ENCODE data around the gene FLVCR2. TPM values are rescaled to one million over a fixed set of nuclear protein-coding genes. Genes with fewer than 3 reads are reported as not detected.

Gene FLVCR2
- total RNA-seq, 1 experiment from 2014 or later: 6.6 TPM

- TF ChIP-seq FOXP4 (CRISPR knock-in tag; IDR thresholded peaks at IDR 0.05) (no peak), ARID4B (CRISPR knock-in tag; IDR thresholded peaks at IDR 0.05; ENCODE audit: borderline replicate concordance) (no peak), KAT7 (CRISPR knock-in tag; IDR thresholded peaks at IDR 0.05; ENCODE audit: borderline replicate concordance) (no peak)
Observed at GRCh38 chr14:75542588-75543091, 35.8 kb upstream of the FLVCR2 start (continued).

- Mint-ChIP-seq H3K9me3 (no peaks in the 10 kb centered on the region), H3K36me3 (no peaks in the 10 kb centered on the region), H3K4me3 (no peak overlapping the region), H3K27ac (no peak overlapping the region), H3K27me3 (ENCODE audit: low read depth) (no peaks in the 10 kb centered on the region; the same call in 1 of the 2 replicates), H3K4me1 (no peaks in the 10 kb centered on the region)
- DNase-seq (ENCODE audit: low spot score) (no peak), ATAC-seq (no peak)
- ChIA-PET CTCF (interaction anchor here (1.0 to 1.4 kb wide), 3 partner anchors 18 to 28 kb away, joined by 4 to 9 read pairs (median 4); no protein-coding TSS in a partner anchor), POLR2A (no interaction called here)
- TF ChIP-seq FOXP1 (CRISPR knock-in tag; IDR thresholded peaks at IDR 0.05; ENCODE audit: borderline replicate concordance) (no peak), CREB1 (CRISPR knock-in tag; IDR thresholded peaks at IDR 0.05) (no peak), ZNF532 (CRISPR knock-in tag; IDR thresholded peaks at IDR 0.05; ENCODE audit: borderline replicate concordance) (no peak), ZNF317 (CRISPR knock-in tag; IDR thresholded peaks at IDR 0.05; ENCODE audit: borderline replicate concordance, low read depth) (no peak), ZBTB21 (CRISPR knock-in tag; IDR thresholded peaks at IDR 0.05; ENCODE audit: borderline replicate concordance) (no peak), CREM (CRISPR knock-in tag; IDR thresholded peaks at IDR 0.05) (no peak), SP1 (CRISPR knock-in tag; conservative IDR thresholded peaks at IDR 0.05) (no peak), EMX1 (CRISPR knock-in tag; IDR thresholded peaks at IDR 0.05) (no peak), TEAD4 (CRISPR knock-in tag; IDR thresholded peaks at IDR 0.05) (no peak), NR3C1 (CRISPR knock-in tag; conservative IDR thresholded peaks at IDR 0.05; ENCODE audit: low read depth) (no peak), IRF1 (CRISPR knock-in tag; IDR thresholded peaks at IDR 0.05) (no peak), USF2 (CRISPR knock-in tag; IDR thresholded peaks at IDR 0.05) (no peak), MLX (CRISPR knock-in tag; IDR thresholded peaks at IDR 0.05) (no peak)
Observed at GRCh38 chr14:75543253-75543652, 35.2 kb upstream of the FLVCR2 start.
